ENCODE data around the gene RTL10.
A peak's percentile ranks its signal among the peaks of the same experiment; 100 is the strongest.

The RTL10 gene

DNA sequence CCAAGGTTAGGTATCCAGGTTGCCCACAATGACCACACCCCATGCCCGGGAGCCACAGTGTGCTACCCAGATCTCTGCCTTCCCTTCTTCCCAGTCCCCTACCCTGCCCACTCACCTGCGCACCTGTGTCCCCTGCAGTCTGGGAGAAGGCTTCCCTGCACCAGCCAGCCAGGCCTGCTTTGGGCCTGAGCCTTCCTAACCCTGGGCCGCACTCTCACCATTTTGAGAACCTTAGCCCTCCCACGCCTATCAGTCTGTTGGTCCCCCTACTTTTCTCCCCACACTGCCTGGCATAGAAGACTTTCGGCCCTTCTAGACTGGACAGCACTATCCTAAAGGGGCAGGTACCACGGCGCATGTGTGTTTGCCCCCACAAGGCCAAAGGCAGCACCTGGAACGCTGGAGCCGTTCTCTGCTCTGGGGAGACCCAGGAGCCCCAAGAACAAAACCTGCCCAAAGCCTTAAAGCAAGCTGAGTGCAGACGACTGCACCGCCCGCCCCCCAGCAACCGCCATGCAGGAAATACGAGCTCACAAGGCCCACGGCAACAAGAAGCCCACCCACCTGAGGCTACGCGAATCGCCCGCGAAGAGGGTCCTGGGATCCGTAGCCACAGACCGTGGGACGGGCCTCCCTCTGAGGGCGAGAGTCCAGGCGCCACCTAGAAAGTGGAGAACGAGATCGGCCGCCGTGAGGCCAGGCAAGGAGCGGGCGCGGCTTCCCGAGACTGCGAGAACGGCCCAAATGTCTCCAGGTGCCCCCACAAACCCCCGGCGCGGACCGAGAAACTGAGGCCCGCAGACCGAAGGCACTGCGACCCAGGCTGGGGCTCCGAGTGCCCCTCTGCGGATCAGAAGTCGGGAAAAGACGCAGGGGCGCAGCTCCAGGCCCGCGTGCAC, 546 bp downstream of the RTL10 start:
- no peak for DNase-seq (ENCODE audit: low read depth)
- H3K4me3 ChIP-seq (ENCODE audit: low read length) = peak overlapping the region; percentile 92
- TF ChIP-seq, protein P1, sequence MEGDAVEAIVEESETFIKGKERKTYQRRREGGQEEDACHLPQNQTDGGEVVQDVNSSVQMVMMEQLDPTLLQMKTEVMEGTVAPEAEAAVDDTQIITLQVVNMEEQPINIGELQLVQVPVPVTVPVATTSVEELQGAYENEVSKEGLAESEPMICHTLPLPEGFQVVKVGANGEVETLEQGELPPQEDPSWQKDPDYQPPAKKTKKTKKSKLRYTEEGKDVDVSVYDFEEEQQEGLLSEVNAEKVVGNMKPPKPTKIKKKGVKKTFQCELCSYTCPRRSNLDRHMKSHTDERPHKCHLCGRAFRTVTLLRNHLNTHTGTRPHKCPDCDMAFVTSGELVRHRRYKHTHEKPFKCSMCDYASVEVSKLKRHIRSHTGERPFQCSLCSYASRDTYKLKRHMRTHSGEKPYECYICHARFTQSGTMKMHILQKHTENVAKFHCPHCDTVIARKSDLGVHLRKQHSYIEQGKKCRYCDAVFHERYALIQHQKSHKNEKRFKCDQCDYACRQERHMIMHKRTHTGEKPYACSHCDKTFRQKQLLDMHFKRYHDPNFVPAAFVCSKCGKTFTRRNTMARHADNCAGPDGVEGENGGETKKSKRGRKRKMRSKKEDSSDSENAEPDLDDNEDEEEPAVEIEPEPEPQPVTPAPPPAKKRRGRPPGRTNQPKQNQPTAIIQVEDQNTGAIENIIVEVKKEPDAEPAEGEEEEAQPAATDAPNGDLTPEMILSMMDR (conservative IDR thresholded peaks at IDR 0.05; ENCODE audit: low read length) = no peak

- no peak for DNase-seq (ENCODE audit: low read depth)
- TF ChIP-seq, protein P1 (conservative IDR thresholded peaks at IDR 0.05; ENCODE audit: low read length) = no peak
These were observed 1.4 kb downstream of the RTL10 start for GRCh38 chr22:19853058-19853878.

GRCh38 chr22:19852177-19852781, 2.4 kb downstream of the RTL10 start:
- TF ChIP-seq, protein P1 (conservative IDR thresholded peaks at IDR 0.05; ENCODE audit: low read length) = no peak
- peak overlapping the region; percentile 92 for H3K4me3 ChIP-seq (ENCODE audit: low read length)
- DNase-seq (ENCODE audit: low read depth) = no peak

More at GRCh38 chr22:19853058-19853878, 1.4 kb downstream of the RTL10 start:
- peak overlapping the region; percentile 92 for H3K4me3 ChIP-seq (ENCODE audit: low read length)

GRCh38 chr22:19851291-19852176, 3.1 kb downstream of the RTL10 start:
- TF ChIP-seq, protein P1 (conservative IDR thresholded peaks at IDR 0.05; ENCODE audit: low read length) = no peak
- no peak overlapping the region for H3K4me3 ChIP-seq (ENCODE audit: low read length)
- no peak for DNase-seq (ENCODE audit: low read depth)

GRCh38 chr22:19850763-19851109, 3.9 kb downstream of the RTL10 start:
- H3K4me3 ChIP-seq (ENCODE audit: low read length) = no peak overlapping the region
- no peak for DNase-seq (ENCODE audit: low read depth)
- TF ChIP-seq, protein P1 (conservative IDR thresholded peaks at IDR 0.05; ENCODE audit: low read length) = no peak

Measured in AG10803 (cell line).